ENCODE data around the gene CCDC92.

Gene CCDC92

GRCh38 chr12:123989753-123990152, 17.1 kb upstream of the CCDC92 start:
- Histone ChIP-seq H3K9me2 (replicated peaks; ENCODE audit: control insufficient read depth, low read length) (no peaks in the 10 kb centered on the region), H3K4me1 (ENCODE audit: control insufficient read depth, low read length) (peaks cover 14% of the 10 kb centered on the region), H3K4me3 (ENCODE audit: low read length) (no peak overlapping the region), H3F3A (ENCODE audit: control insufficient read depth, insufficient read depth) (no peaks in the 10 kb centered on the region), H3K4me2 (ENCODE audit: low read length) (no peak overlapping the region), H3K9me3 (ENCODE audit: control insufficient read depth, insufficient read depth, low read length) (no peaks in the 10 kb centered on the region), H3K27ac (ENCODE audit: low read depth, low read length) (no peak overlapping the region), H3K36me3 (ENCODE audit: control insufficient read depth, low read length) (peaks cover 87% of the 10 kb centered on the region), H4K20me1 (ENCODE audit: control insufficient read depth, insufficient read depth, low read depth, low read length) (no peaks in the 10 kb centered on the region), H3K27me3 (ENCODE audit: control insufficient read depth, low read length) (no peaks in the 10 kb centered on the region), H3K79me2 (ENCODE audit: control insufficient read depth, low read length) (peaks cover 32% of the 10 kb centered on the region)
- no peak for TF ChIP-seq EZH2phosphoT487 (IDR thresholded peaks at IDR 0.05; ENCODE audit: borderline replicate concordance, low read length)
- TF ChIP-seq CTCF (IDR thresholded peaks at IDR 0.05; ENCODE audit: low read depth, low read length, poor library complexity, severe bottlenecking), result no peak

GRCh38 chr12:123989168-123989567, 16.5 kb upstream of the CCDC92 start:
- Histone ChIP-seq H4K20me1 (ENCODE audit: control insufficient read depth, insufficient read depth, low read depth, low read length) (no peaks in the 10 kb centered on the region), H3K27me3 (ENCODE audit: control insufficient read depth, low read length) (no peaks in the 10 kb centered on the region), H3K4me2 (ENCODE audit: low read length) (no peak overlapping the region), H3K4me1 (ENCODE audit: control insufficient read depth, low read length) (peaks cover 10% of the 10 kb centered on the region), H3K4me3 (ENCODE audit: low read length) (no peak overlapping the region), H3K9me2 (replicated peaks; ENCODE audit: control insufficient read depth, low read length) (no peaks in the 10 kb centered on the region), H3K79me2 (ENCODE audit: control insufficient read depth, low read length) (peaks cover 34% of the 10 kb centered on the region), H3K27ac (ENCODE audit: low read depth, low read length) (no peak overlapping the region), H3F3A (ENCODE audit: control insufficient read depth, insufficient read depth) (no peaks in the 10 kb centered on the region), H3K9me3 (ENCODE audit: control insufficient read depth, insufficient read depth, low read length) (no peaks in the 10 kb centered on the region), H3K36me3 (ENCODE audit: control insufficient read depth, low read length) (peaks cover 83% of the 10 kb centered on the region)
- TF ChIP-seq EZH2phosphoT487 (IDR thresholded peaks at IDR 0.05; ENCODE audit: borderline replicate concordance, low read length) (no peak), CTCF (IDR thresholded peaks at IDR 0.05; ENCODE audit: low read depth, low read length, poor library complexity, severe bottlenecking) (no peak)

GRCh38 chr12:123987022-123987421, 14.4 kb upstream of the CCDC92 start:
- H4K20me1 ChIP-seq (ENCODE audit: control insufficient read depth, insufficient read depth, low read depth, low read length), result no peaks in the 10 kb centered on the region
- no peak overlapping the region for H3K4me2 ChIP-seq (ENCODE audit: low read length)
- H3K9me2 ChIP-seq (replicated peaks; ENCODE audit: control insufficient read depth, low read length), result no peaks in the 10 kb centered on the region
- no peak overlapping the region for H3K4me3 ChIP-seq (ENCODE audit: low read length)
- no peaks in the 10 kb centered on the region for H3F3A ChIP-seq (ENCODE audit: control insufficient read depth, insufficient read depth)
- peaks cover 69% of the 10 kb centered on the region for H3K36me3 ChIP-seq (ENCODE audit: control insufficient read depth, low read length)
- H3K9me3 ChIP-seq (ENCODE audit: control insufficient read depth, insufficient read depth, low read length), result no peaks in the 10 kb centered on the region
- no peak overlapping the region for H3K27ac ChIP-seq (ENCODE audit: low read depth, low read length)
- TF ChIP-seq CTCF (IDR thresholded peaks at IDR 0.05; ENCODE audit: low read depth, low read length, poor library complexity, severe bottlenecking), result no peak
- no peak for TF ChIP-seq EZH2phosphoT487 (IDR thresholded peaks at IDR 0.05; ENCODE audit: borderline replicate concordance, low read length)
- H3K4me1 ChIP-seq (ENCODE audit: control insufficient read depth, low read length), result peaks cover 10% of the 10 kb centered on the region
- peaks cover 44% of the 10 kb centered on the region for H3K79me2 ChIP-seq (ENCODE audit: control insufficient read depth, low read length)
- H3K27me3 ChIP-seq (ENCODE audit: control insufficient read depth, low read length), result no peaks in the 10 kb centered on the region
